ENCODE data around the gene PAK1. TPM values are rescaled to one million over a fixed set of nuclear protein-coding genes. Genes with fewer than 3 reads are reported as not detected.

PAK1 gene
- total RNA-seq, 6 donors from 2014 or later, result 14.9 to 49.2 (median 30.1) TPM

DNA sequence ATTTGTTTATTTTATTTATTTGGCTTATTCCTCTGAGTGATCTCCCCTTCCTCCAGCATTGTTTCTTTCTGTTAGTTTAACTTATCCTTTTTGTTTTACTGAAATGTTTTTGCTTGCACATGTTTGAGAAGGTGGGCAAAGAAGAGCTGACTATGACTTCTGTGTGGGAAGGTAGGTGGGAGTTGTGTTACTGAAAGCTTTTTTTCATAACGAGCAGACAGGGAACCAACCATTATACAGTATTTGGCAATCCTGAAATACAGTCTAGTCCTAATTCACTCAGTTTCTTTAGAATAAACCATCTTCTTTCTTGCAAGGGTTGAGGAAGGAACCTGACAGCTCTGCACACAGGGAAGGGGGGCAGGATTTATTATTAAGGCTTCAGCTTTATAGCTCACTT is 37.0 kb upstream of the PAK1 start:
- no peak overlapping the region for H3K4me3 ChIP-seq
- H3K4me1 ChIP-seq, result no peaks in the 10 kb centered on the region
- H3K36me3 ChIP-seq, result no peaks in the 10 kb centered on the region
- TF ChIP-seq POLR2A (IDR thresholded peaks at IDR 0.05) (no peak), EP300 (IDR thresholded peaks at IDR 0.05) (no peak), POLR2AphosphoS5 (IDR thresholded peaks at IDR 0.05) (no peak)
- TF ChIP-seq, protein P1, sequence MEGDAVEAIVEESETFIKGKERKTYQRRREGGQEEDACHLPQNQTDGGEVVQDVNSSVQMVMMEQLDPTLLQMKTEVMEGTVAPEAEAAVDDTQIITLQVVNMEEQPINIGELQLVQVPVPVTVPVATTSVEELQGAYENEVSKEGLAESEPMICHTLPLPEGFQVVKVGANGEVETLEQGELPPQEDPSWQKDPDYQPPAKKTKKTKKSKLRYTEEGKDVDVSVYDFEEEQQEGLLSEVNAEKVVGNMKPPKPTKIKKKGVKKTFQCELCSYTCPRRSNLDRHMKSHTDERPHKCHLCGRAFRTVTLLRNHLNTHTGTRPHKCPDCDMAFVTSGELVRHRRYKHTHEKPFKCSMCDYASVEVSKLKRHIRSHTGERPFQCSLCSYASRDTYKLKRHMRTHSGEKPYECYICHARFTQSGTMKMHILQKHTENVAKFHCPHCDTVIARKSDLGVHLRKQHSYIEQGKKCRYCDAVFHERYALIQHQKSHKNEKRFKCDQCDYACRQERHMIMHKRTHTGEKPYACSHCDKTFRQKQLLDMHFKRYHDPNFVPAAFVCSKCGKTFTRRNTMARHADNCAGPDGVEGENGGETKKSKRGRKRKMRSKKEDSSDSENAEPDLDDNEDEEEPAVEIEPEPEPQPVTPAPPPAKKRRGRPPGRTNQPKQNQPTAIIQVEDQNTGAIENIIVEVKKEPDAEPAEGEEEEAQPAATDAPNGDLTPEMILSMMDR (IDR thresholded peaks at IDR 0.05), result no peak
- H3K9me3 ChIP-seq, result no peaks in the 10 kb centered on the region
- no peak for DNase-seq
- no peaks in the 10 kb centered on the region for H3K27me3 ChIP-seq
- WGBS, 2 donors, result 68 to 71% methylated on average over 1 of the region's 1 CpG
- ATAC-seq (ENCODE audit: low FRiP score in 2 of 2), result no peak
- H3K27ac ChIP-seq, result no peak overlapping the region

DNA sequence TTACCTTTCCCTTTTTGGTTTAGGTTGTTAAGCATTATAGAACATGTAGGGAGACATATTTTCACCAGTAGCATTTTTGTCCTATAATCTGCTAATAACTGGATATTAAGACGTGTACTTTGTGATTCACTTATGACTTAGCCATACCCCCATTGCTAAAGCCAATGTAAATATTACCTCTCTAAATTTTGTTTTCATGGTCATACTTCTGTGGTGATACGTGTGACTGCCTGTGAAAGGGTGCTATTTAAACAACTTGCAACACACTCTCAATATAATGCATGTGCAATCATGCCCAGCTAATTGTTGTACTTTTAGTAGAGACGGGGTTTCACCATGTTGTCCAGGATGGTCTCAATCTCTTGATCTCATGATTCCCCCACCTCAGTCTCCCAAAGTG is 36.2 kb upstream of the PAK1 start:
- DNase-seq, result no peak
- H3K27me3 ChIP-seq, result no peaks in the 10 kb centered on the region
- no peaks in the 10 kb centered on the region for H3K4me1 ChIP-seq
- TF ChIP-seq POLR2AphosphoS5 (IDR thresholded peaks at IDR 0.05), result no peak
- TF ChIP-seq EP300 (IDR thresholded peaks at IDR 0.05), result no peak
- no peak for TF ChIP-seq POLR2A (IDR thresholded peaks at IDR 0.05)
- TF ChIP-seq, protein P1 (IDR thresholded peaks at IDR 0.05), result no peak
- H3K4me3 ChIP-seq, result no peak overlapping the region
- no peaks in the 10 kb centered on the region for H3K9me3 ChIP-seq
- H3K27ac ChIP-seq, result no peak overlapping the region
- 80 to 90% methylated on average over 3 of the region's 3 CpGs for WGBS, 2 donors
- ATAC-seq (ENCODE audit: low FRiP score in 2 of 2), result no peak
- no peaks in the 10 kb centered on the region for H3K36me3 ChIP-seq

DNA sequence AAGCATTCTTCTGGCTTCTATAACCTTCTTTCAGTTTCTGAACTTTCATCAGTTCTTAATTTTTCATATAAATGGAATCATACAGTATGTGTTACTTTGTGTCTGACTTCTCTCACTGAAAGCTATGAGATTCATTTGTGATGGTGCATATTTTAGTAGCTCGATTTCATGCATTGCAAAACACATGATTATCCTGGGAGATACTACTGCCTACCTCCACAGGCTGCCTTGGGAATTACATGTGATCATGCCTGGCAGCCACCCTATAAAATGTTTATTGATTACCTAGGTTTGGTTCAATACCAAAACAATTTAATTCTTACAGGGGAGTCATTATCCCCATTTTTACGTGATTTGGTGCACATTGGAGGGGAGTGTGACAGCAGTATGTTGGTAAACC is 34.1 kb upstream of the PAK1 start:
- TF ChIP-seq POLR2AphosphoS5 (IDR thresholded peaks at IDR 0.05) (no peak), EP300 (IDR thresholded peaks at IDR 0.05) (no peak), POLR2A (IDR thresholded peaks at IDR 0.05) (no peak)
- TF ChIP-seq, protein P1 (IDR thresholded peaks at IDR 0.05), result no peak
- no peak for DNase-seq
- Histone ChIP-seq H3K4me3 (no peak overlapping the region), H3K36me3 (no peaks in the 10 kb centered on the region), H3K27me3 (no peaks in the 10 kb centered on the region), H3K9me3 (no peaks in the 10 kb centered on the region), H3K4me1 (no peaks in the 10 kb centered on the region), H3K27ac (no peak overlapping the region)
- ATAC-seq (ENCODE audit: low FRiP score in 2 of 2), result no peak
- 83 to 88% methylated on average over 2 of the region's 2 CpGs for WGBS, 2 donors

DNA sequence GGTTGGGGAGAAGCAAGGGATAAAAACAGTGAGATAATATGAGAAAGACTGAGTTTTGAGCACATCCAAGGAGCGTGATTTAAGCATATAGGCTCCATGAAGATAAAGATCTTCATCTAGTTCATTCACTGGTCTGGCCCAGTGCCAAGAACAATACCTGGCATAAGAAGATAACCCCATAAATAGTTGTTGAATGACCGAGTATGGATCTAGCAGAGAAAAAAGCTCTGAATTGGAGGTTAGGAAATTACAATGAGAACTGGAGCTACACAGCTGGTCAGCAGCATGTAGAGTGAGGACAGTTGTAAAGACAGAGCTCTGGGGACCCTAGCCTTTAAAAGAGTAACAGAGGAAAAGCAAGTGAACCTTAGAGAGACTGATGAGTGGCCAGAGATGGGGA is 33.0 kb upstream of the PAK1 start:
- no peak overlapping the region for H3K4me3 ChIP-seq
- ATAC-seq (ENCODE audit: low FRiP score in 2 of 2) (no peak), DNase-seq (no peak)
- 50 to 62% methylated on average over 2 of the region's 2 CpGs for WGBS, 2 donors
- H3K27ac ChIP-seq, result no peak overlapping the region
- H3K27me3 ChIP-seq, result no peaks in the 10 kb centered on the region
- H3K36me3 ChIP-seq, result no peaks in the 10 kb centered on the region
- H3K9me3 ChIP-seq, result no peaks in the 10 kb centered on the region
- H3K4me1 ChIP-seq, result no peaks in the 10 kb centered on the region
- TF ChIP-seq, protein P1 (IDR thresholded peaks at IDR 0.05), result no peak
- TF ChIP-seq POLR2A (IDR thresholded peaks at IDR 0.05), result no peak
- TF ChIP-seq POLR2AphosphoS5 (IDR thresholded peaks at IDR 0.05), result no peak
- TF ChIP-seq EP300 (IDR thresholded peaks at IDR 0.05), result no peak

DNA sequence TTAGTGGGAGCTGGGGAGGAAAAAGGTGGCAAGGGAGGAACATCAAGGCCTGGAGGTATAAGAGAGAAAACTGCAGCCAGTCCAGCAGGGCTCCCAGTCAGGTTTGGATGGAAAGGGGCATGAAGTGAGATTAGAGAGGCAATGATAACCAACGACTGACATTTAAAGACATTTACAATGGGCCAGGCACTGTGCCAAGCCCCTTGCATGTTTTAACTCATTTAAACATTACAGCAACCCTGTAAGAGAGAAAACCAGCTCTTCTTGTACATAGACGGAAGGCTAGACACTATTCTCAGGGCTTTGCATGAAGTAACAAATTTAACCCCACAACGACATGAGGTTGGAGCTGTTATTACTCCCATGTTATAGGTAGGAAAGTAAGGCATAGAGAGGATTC is 32.1 kb upstream of the PAK1 start:
- Histone ChIP-seq H3K27me3 (no peaks in the 10 kb centered on the region), H3K36me3 (no peaks in the 10 kb centered on the region), H3K27ac (no peak overlapping the region), H3K9me3 (no peaks in the 10 kb centered on the region), H3K4me1 (no peaks in the 10 kb centered on the region), H3K4me3 (no peak overlapping the region)
- ATAC-seq (ENCODE audit: low FRiP score in 2 of 2) (no peak), DNase-seq (no peak)
- WGBS, 2 donors, result 50 to 68% methylated on average over 3 of the region's 3 CpGs
- TF ChIP-seq POLR2AphosphoS5 (IDR thresholded peaks at IDR 0.05) (no peak), EP300 (IDR thresholded peaks at IDR 0.05) (no peak), POLR2A (IDR thresholded peaks at IDR 0.05) (no peak)
- TF ChIP-seq, protein P1 (IDR thresholded peaks at IDR 0.05), result no peak
